ENCODE measurements around the gene COA6. TPM values are rescaled to one million over a fixed set of nuclear protein-coding genes. Genes with fewer than 3 reads are reported as not detected.
"Not testable (repeated sequence)": the region's sequence is repeated elsewhere in the genome, so short reads cannot be mapped to it uniquely, and the experiment has no call there.

The COA6 gene
- total RNA-seq, 1 experiment from 2014 or later = 47.9 TPM

DNA sequence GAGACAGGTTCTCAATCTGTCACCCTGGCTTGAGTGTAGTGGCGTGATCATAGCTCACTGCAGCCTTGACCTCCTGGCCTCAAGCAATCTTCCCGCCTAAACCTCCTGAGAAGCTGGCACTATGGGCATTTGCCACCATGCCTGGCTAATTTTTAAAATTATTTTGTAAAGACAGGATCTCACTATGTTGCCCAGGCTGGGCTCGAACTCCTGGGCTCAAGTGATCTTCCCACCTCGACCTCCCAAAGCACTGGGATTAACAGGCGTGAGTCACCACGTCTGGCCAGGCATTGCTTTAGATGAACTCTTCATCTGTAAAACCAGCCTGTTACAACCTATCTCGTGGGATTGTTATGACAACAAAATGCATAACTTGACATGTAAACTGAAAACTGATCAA is 2.4 kb downstream of the COA6 start (continued):
- TF ChIP-seq, protein P1, sequence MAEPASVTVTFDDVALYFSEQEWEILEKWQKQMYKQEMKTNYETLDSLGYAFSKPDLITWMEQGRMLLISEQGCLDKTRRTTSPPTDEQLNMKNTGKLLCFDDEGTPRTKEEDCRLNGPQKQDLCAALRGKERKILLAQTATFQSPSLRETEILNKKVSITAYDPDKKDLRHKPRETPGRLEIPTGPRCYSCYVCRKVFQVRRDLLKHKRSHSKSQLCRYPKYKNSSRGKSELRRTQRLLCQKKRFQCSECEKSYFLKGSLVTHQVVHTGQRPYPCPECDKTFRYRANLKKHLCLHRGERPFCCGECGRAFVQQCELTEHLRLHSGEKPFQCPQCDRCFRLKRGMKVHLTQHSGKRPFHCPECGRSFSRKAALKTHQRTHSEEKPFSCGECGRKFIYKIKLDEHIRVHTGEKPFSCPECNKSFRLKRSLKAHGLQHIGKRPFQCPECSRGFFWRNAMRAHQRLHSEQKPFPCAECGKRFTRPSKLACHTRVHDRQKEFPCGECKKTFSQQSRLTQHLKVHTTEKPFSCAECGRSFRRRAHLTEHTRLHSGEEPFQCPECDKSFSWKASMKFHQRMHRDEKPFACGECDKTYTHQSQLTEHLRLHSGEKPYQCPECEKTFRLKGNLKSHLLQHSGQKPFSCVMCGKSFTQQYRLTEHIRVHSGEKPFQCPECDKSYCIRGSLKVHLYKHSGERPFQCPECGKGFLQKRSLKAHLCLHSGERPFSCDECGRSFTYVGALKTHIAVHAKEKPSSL (CRISPR knock-in tag; conservative IDR thresholded peaks at IDR 0.05) = no peak
- TF ChIP-seq, protein P2, sequence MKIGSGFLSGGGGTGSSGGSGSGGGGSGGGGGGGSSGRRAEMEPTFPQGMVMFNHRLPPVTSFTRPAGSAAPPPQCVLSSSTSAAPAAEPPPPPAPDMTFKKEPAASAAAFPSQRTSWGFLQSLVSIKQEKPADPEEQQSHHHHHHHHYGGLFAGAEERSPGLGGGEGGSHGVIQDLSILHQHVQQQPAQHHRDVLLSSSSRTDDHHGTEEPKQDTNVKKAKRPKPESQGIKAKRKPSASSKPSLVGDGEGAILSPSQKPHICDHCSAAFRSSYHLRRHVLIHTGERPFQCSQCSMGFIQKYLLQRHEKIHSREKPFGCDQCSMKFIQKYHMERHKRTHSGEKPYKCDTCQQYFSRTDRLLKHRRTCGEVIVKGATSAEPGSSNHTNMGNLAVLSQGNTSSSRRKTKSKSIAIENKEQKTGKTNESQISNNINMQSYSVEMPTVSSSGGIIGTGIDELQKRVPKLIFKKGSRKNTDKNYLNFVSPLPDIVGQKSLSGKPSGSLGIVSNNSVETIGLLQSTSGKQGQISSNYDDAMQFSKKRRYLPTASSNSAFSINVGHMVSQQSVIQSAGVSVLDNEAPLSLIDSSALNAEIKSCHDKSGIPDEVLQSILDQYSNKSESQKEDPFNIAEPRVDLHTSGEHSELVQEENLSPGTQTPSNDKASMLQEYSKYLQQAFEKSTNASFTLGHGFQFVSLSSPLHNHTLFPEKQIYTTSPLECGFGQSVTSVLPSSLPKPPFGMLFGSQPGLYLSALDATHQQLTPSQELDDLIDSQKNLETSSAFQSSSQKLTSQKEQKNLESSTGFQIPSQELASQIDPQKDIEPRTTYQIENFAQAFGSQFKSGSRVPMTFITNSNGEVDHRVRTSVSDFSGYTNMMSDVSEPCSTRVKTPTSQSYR (CRISPR knock-in tag; IDR thresholded peaks at IDR 0.05) = no peak
- TF ChIP-seq MYBL2 (CRISPR knock-in tag; IDR thresholded peaks at IDR 0.05) = no peak
- TF ChIP-seq, protein P3, sequence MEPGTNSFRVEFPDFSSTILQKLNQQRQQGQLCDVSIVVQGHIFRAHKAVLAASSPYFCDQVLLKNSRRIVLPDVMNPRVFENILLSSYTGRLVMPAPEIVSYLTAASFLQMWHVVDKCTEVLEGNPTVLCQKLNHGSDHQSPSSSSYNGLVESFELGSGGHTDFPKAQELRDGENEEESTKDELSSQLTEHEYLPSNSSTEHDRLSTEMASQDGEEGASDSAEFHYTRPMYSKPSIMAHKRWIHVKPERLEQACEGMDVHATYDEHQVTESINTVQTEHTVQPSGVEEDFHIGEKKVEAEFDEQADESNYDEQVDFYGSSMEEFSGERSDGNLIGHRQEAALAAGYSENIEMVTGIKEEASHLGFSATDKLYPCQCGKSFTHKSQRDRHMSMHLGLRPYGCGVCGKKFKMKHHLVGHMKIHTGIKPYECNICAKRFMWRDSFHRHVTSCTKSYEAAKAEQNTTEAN (CRISPR knock-in tag; IDR thresholded peaks at IDR 0.05) = no peak
- TF ChIP-seq ZNF423 (CRISPR knock-in tag; IDR thresholded peaks at IDR 0.05) = no peak

DNA sequence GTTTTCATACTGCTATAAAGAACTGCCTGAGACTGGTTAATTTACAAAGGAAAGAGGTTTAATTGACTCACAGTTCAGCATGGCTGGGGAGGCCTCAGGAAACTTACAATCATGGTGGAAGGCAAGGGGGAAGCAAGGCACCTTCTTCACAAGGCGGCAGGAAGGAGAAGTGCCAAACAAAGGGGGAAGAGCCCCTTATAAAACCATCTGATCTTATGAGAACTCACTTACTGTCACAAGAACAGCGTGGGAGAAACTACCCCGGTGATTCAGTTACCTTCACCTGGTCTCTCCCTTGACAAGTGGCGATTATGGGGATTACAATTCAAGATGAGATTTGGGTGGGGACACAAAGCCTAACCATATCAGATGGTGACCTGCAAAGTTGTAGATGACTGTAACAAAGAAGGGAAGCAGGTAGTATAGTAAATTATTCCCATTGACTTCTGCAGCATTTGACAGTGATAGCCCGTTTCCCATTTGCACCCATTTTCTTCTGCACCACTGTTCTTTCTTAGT is 6.4 kb downstream of the COA6 start:
- H3K4me3 Mint-ChIP-seq; H3K9me3 Mint-ChIP-seq; H3K27ac Mint-ChIP-seq; DNase-seq (ENCODE audit: low spot score); ATAC-seq; POLR2A ChIA-PET; H3K4me1 Mint-ChIP-seq; H3K27me3 Mint-ChIP-seq (ENCODE audit: low read depth): not testable (repeated sequence)
- CTCF ChIA-PET = interaction anchor here (1.2 kb wide), 1 partner anchor 255 kb away, joined by 6 read pairs; no protein-coding TSS in a partner anchor
- H3K36me3 Mint-ChIP-seq = peaks cover 44% of the 10 kb centered on the region

DNA sequence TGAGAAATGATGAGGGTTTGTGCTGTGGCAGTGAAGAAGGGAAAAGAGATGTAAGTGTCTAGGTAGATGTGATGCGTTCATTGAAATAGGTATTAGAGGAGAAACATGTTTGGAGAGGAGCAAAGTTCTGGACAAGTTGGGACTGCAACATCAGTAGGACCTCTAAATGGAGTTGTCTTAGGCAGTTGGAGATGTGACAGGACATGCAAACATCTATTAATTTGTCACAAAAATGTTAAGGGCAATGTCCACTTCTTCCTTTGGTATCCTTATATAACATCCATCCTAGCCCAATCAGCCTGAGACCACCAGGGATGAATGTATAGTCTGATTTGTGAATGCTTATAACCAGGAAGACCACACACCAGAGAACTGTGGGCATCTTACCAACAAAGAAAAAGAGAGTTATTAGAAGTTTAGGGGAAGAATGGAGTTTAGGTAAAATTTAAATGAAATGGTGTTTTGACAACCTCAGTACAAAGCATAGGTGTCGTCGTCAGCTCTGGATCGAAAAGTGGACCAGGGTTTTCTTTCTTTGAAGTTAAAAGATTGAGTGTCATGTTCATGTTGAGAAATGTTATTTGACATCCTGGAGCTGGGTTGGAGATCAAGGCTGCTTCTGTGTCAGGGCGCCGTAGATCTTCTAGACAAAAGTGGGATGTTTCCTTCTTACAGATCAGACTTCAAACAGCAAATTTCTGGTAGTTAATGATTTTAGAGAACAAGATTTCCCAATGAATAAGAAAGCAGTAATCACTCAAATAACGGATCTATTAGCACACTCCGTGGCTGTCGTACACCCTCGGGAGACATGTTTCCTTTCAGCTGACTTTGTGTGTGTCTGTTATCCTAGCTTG is 8.7 kb downstream of the COA6 start:
- H3K9me3 Mint-ChIP-seq = no peaks in the 10 kb centered on the region
- H3K4me3 Mint-ChIP-seq = no peak overlapping the region
- ATAC-seq = no peak
- CTCF ChIA-PET = interaction anchor here (0.9 kb wide), 1 partner anchor 72 kb away, joined by 3 read pairs; no protein-coding TSS in a partner anchor
- POLR2A ChIA-PET = no interaction called here
- H3K36me3 Mint-ChIP-seq = peaks cover 30% of the 10 kb centered on the region
- H3K27ac Mint-ChIP-seq = no peak overlapping the region; the same call in 1 of the 2 replicates
- TF ChIP-seq, protein P2 (CRISPR knock-in tag; IDR thresholded peaks at IDR 0.05) = no peak
- no peak for TF ChIP-seq IRF2 (CRISPR knock-in tag; IDR thresholded peaks at IDR 0.05; ENCODE audit: borderline replicate concordance, low read depth)
- no peak for DNase-seq (ENCODE audit: low spot score)
- H3K4me1 Mint-ChIP-seq = no peaks in the 10 kb centered on the region
- H3K27me3 Mint-ChIP-seq (ENCODE audit: low read depth) = no peaks in the 10 kb centered on the region

DNA sequence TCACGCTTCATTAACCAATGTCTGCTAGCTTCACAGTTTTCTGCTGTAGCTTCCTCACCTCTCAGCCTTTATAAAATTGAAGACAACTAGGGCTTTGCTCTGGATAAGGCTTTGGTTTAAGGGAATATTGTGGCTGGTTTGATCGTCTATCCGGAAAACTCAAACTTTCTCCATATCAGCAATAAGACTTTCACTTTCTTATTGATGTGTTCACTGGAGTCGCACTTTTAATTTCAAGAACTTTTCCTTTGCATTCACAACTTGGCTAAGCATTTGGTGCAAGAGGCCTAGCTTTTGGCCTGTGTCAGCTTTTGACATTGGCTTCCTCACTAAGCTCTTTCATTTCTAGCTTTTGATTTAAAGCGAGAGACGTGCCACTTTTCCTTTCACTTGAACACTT is 12.9 kb downstream of the COA6 start:
- DNase-seq (ENCODE audit: low spot score) = no peak
- no peaks in the 10 kb centered on the region for H3K9me3 Mint-ChIP-seq
- no peak overlapping the region; the same call in 1 of the 2 replicates for H3K27ac Mint-ChIP-seq
- no peak overlapping the region for H3K4me3 Mint-ChIP-seq
- H3K36me3 Mint-ChIP-seq = peaks cover 9% of the 10 kb centered on the region
- no peak for ATAC-seq
- no peaks in the 10 kb centered on the region for H3K4me1 Mint-ChIP-seq
- H3K27me3 Mint-ChIP-seq (ENCODE audit: low read depth) = no peaks in the 10 kb centered on the region
- ChIA-PET CTCF (no interaction called here), POLR2A (no interaction called here)
- TF ChIP-seq, protein P1 (CRISPR knock-in tag; conservative IDR thresholded peaks at IDR 0.05) = no peak
- TF ChIP-seq TCF7 (CRISPR knock-in tag; IDR thresholded peaks at IDR 0.05; ENCODE audit: low read depth) (no peak), RELA (CRISPR knock-in tag; IDR thresholded peaks at IDR 0.05; ENCODE audit: borderline replicate concordance) (no peak), FOXP1 (CRISPR knock-in tag; IDR thresholded peaks at IDR 0.05; ENCODE audit: borderline replicate concordance) (no peak), CBFB (CRISPR knock-in tag; IDR thresholded peaks at IDR 0.05; ENCODE audit: low read depth) (no peak)

Measured in WTC11 (cell line).